Activated CD4-positive, alpha-beta T cell treated with anti-CD3 and anti-CD28 coated beads, Interleukin-2, Interleukin-4, amounts not matched to agents 100 ng/mL and 50 ng/mL, durations not matched to agents 16 hours and 8 hours (primary cell): ENCODE results near the gene CDC26.
"Not testable (repeated sequence)": the region's sequence is repeated elsewhere in the genome, so short reads cannot be mapped to it uniquely, and the experiment has no call there.

Source experiments
- DNase-seq: peaks from one replicate; pipeline ENCODE4 v3.0.0-alpha.2; 2020; ENCODE audit warnings: low spot score

The CDC26 gene

DNA sequence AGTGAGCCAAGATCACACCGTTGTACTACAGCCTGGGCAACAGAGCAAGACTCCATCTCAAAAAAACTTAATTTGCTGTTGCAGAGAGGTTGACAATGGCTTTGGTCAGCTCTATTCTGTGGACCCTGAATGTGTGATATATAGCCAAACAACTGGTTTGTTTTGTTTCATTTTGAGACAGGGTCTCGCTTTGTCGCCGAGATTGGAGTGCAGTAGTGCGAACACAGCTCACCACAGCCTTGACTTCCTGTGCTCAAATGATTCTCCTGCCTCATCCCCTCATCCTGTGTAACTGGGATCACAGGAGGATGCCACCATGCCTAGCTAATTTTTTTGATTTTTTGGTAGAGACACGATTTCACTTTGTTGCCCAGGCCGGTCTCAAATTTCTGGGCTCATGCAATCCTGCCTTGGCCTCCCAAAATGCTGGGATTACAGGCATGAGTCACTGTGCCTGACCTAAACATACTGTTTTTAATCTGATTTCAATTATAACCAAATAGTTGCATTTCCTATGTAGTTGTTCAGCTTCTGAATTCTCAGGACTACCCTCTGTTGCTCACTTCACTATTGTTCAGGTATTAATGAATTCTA lies 18.0 kb upstream of the CDC26 start:
- peak; percentile 6 for DNase-seq

DNA sequence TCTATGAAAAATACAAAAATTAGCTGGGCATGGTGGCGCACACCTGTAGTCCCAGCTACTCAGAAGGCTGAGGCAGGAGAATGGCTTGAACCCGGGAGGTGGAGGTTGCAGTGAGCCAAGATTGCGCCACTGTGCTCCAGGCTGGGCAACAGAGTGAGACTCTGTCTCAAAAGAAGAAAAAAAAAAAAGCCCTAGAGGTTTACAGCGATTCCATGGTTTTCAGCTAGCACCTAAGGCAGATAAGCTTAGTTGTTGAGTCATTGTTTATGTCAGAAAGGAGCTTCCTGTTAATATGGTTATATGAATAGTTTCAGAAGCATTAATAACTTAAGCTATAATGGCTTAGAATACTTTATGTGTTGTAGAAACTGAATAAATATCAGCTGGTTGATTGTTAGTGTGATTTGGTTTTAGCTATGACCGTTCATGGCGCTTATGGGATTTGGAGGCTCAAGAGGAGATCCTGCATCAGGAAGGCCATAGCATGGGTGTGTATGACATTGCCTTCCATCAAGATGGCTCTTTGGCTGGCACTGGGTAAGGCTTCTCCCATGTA lies 14.8 kb upstream of the CDC26 start:
- DNase-seq, result no peak

DNA sequence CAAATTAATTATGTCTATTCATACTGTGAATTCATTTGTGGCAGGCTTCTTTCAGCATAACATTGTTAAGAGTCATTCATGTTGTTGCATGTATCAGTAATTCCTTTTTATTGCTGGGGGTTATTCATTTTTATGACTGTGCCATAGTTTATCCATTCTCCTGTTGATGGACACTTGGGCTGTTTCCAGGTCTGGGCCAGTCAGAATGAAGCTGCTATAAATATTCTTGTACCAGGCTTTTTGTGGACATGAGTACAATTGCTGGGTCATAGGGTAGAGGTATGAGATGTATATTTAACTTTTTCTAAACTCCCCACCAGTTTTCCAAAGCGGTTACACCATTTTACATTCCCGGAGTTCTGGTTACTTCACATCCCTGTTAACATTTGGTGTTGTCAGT lies 13.7 kb upstream of the CDC26 start:
- no peak for DNase-seq

GRCh38 chr9:113281356-113281755 lies 6.0 kb upstream of the CDC26 start:
- DNase-seq, result no peak

- no peak for DNase-seq
These were observed 3.5 kb upstream of the CDC26 start for GRCh38 chr9:113278840-113279239.

DNA sequence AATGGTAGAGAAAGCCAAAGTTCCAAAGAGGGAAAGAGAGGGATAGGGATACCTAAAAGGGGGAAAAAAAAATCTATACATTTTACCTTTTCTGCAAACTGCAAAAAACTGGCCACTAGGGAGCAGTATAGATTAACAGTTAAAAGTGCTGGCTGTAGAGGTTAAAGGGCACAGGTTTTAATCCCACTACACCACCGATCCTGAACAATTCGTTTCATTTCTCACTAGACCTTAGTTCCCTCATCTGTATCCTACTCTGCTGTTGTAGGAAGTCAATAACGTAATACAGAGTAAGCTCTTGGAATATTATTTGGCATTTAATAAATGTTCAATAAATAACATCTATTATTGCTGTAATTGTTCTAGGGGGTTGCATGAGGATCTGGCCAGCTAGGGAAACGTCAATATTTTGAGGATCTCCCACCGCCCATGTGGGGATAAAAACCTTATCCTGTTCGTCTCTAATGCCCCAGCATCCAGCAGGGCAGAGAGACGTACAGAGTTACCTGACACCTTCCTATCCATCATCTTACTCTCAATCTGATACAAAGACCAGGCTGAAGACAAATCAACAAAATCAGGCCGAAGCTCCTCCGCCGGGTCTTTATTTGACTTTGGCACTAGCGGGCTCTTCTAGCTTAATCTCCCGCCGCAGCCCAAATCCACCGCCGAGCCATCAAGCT lies 757 bp downstream of the CDC26 start:
- DNase-seq, result peak; percentile 69

GRCh38 chr9:113269871-113270270 lies 5.5 kb downstream of the CDC26 start:
- no peak for DNase-seq

DNA sequence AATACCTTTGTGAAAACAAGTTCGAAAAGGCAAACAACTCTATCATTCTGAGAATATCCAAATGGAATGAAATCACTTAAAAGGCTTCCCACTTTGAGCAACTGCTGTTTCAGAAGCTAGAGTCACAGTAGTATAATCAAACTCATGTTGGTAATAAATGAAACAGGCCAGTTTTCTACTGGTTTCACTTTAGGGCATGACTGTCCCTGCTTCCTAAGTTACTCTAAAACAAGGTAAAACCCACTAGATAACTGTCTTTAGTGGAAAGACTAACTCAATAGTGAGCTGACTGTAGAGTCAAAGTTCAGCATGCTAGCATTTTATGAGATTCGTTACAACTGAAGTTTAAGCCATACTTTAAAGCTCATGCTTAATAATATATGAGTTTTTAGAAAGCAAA lies 6.0 kb downstream of the CDC26 start:
- peak; percentile 23 for DNase-seq

DNA sequence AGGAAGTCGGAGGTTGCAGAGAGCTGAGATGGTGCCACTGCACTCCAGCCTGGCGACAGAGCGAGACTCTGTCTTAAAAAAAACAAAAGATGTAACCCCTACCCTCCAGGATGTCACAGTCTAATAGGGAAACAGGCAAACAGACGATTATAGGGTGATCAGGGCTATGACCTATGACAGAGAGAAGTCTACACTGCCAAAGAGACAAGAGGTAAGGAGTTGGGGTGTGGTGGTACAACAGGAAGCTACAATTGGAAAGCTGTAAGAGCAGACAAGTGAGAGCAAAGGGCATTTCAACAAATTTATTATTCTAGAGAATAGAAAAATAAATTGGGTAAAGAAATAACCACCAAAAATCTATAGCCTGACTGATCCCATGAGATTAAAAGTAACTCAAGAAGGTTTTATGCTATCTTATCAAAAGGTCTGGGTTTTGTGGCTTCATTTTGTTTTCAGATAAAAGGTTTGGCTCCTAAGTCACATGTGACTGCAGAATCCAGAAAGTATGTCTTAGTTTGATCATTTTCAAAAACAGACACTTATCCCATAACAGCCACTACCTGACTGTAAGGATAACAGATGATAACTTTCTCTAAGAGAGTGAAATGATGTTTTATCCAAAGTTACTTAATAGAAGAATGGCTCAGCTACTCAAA lies 7.3 kb downstream of the CDC26 start:
- DNase-seq, result no peak

DNA sequence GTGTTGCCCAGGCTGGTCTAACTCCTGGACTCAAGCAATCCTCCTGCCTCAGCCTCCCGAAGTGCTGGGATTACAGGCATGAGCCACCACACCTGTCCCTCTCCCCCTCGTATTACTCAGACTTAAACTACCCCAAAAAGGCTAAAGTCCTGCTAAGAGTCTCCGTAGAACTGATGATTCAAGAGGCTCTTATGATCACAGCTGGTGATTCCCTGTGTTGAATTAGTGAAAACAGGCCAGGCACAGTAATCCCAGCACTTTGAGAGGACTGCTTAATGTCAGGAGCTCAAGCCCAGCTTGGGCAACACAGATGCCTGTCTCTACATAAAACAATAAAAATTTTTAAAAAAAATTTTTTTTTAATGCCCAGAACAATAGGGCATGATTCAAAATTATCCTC lies 9.2 kb downstream of the CDC26 start:
- no peak for DNase-seq

GRCh38 chr9:113261917-113262671 lies 13.3 kb downstream of the CDC26 start:
- no peak for DNase-seq

DNA sequence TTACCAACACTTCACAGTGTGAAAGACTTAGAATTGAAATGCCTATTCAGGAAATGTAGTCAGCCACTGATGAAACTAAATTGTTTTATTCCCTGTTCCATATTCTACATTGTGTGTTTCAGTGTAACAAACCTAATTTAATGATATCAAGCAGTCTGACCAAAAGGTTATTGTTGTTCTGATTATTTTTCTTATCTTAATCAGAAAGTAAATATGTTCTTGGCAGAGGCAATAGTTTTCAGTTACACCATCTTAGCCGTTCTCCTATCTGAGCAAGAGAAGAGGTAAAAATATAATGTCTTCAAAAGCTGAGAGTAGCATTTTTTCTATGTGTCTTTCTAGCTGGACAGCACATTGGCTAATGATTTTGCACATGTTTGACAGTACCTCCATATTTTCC lies 17.1 kb downstream of the CDC26 start:
- no peak for DNase-seq

DNA sequence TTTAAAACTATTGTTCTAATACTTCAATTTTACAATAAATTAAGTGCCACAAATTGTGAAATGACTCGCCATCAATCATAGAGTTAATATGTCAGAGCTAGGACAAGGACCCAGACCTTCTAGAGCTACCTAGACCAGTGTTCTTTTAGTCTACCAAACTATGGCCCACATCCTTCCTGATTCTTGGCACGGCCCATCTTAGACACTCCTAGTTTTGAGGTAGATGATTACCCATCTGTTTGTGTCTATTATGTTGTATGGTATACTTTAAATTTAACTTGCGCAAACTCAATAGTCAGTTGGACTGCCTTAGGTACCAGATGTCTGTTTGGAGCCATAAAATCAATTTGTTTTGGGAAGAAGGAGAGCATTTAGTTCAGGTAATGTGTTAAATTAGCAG lies 17.5 kb downstream of the CDC26 start:
- DNase-seq, result no peak

GRCh38 chr9:113255438-113255837 lies 19.9 kb downstream of the CDC26 start:
- DNase-seq, result no peak

DNA sequence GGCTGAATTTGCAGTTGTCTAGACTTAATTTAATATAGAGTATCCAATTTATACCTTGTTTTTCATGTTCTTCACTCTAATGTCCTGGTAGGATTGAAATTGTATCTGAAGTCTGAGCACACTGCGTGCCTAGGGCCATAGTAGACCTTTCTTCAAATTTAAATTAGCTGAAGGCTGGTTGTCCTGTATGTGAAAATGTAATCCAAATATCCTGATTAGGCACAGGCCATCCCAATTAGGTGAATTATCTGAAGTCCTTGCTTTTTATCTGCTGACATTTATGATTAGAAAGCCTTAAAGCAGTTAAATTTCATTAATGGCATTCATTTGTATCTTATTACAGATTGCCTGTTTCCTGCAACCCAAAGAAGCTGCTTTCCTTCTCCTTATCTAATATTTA lies 20.4 kb downstream of the CDC26 start:
- no peak for DNase-seq

DNA sequence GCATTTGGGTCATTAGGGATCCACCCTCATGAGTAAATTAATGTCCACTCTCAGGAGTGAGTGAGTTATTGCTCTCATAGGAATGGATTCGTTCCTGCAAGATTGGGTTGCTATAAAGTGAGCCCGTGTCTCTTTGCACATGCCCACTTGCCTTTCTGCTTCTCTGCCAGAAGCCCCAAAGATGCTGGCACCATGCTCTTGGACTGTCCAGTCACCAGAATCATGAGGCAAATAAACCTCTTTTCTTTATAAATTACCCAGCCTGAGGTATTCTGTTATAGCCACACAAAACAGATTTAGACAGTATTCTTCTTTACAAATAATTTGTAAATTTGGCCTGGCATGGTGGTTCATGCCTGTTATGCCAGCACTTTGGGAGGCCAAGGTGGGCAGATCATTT lies 24.6 kb downstream of the CDC26 start:
- DNase-seq, result no peak

DNA sequence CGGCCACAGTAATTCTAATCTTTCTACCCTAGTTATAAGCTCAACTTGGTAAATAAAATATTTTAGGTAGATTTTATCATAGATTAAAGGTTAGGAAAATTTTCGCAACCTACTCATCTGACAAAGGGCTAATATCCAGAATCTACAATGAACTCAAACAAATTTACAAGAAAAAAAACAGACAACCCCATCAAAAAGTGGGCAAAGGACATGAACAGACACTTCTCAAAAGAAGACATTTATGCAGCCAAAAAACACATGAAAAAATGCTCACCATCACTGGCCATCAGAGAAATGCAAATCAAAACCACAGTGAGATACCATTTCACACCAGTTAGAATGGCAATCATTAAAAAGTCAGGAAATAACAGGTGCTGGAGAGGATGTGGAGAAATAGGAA lies 25.7 kb downstream of the CDC26 start:
- not testable (repeated sequence) for DNase-seq

DNA sequence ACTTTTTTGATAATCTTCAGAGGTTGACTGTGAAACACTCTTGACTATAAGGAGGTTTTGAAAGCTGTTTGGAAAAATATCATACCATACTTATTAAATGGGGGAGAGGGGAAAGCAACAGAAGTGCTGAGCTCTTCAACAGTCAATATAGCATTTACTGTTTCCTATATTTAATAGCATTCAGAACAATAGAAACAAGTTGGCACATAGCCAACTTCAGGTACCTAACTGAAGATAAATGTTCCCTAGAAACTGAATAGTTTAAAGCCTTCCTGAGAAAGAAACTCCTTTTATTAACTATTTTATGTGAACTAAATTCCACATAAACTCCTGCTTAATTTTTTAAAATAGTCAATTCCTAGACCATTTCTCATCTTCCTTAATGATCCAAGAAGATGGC lies 27.7 kb downstream of the CDC26 start:
- DNase-seq, result no peak

GRCh38 chr9:113246928-113247327 lies 28.4 kb downstream of the CDC26 start:
- no peak for DNase-seq

DNA sequence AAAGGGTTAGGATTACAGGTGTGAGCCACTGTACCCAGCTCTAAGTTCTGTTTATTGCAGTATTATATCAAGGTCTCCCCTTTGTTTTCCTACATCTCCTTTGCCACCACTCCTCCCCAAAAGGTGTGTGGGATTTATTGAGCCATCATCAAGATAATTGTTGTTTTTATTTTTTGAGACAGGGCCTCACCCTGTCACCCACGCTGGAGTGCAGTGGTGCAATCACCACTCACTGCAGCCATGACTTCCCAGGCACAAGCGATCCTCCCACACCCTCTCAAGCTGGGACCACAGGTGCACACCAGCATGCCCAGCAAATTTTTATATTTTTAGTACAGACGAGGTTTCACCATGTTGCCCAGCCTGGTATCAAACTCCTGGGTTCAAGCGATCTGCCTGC lies 29.5 kb downstream of the CDC26 start:
- no peak for DNase-seq

GRCh38 chr9:113244556-113244955 lies 30.8 kb downstream of the CDC26 start:
- no peak for DNase-seq

DNA sequence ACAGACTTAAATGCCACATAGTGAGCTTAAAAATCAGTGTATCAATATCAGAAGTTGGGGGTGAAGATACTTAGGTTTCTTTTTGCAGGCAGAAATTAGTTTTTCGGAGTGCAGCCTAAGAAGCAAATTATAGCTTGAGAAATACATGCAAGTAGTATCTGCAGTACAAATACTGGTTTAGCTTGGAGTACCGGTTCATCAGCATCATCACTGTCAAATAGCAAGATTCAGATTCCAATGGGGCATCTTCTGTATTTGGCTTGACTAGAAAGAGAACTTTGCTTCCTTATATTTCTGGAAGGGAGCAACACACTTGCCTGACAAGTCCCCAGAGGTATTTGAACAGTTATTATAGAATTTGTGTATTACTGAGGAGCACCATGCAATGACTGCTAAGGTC lies 34.2 kb downstream of the CDC26 start:
- no peak for DNase-seq

GRCh38 chr9:113238859-113239232 lies 36.5 kb downstream of the CDC26 start:
- DNase-seq, result no peak
